ENCODE data around the gene PRKX.
"Not testable (repeated sequence)": the region's sequence is repeated elsewhere in the genome, so short reads cannot be mapped to it uniquely, and the experiment has no call there.

PRKX gene

GRCh38 chrX:3711331-3711917, 2.0 kb downstream of the PRKX start:
- no peaks in the 10 kb centered on the region for H3F3A ChIP-seq (ENCODE audit: insufficient read depth, low read length)
- H3K4me2 ChIP-seq (ENCODE audit: low read depth, low read length): peak overlapping the region; percentile 72; the same call in 1 of the 2 replicates
- no peak overlapping the region for H3K27ac ChIP-seq (ENCODE audit: low read length)
- peaks cover 47% of the 10 kb centered on the region for H3K79me2 ChIP-seq (ENCODE audit: low read length)
- DNase-seq: no peak
- no peak overlapping the region for H3K9ac ChIP-seq (ENCODE audit: low read length)
- no peak overlapping the region for H3K4me3 ChIP-seq (ENCODE audit: low read length)
- H3K27me3 ChIP-seq (replicated peaks; ENCODE audit: insufficient read depth, low read length): no peaks in the 10 kb centered on the region
- no peaks in the 10 kb centered on the region for H3K9me2 ChIP-seq (replicated peaks; ENCODE audit: insufficient read depth, low read length)
- H4K20me1 ChIP-seq (ENCODE audit: insufficient read depth, low read length): no peaks in the 10 kb centered on the region
- no peak overlapping the region for H2AFZ ChIP-seq (ENCODE audit: low read length)
- no peaks in the 10 kb centered on the region for H3K36me3 ChIP-seq (replicated peaks; ENCODE audit: insufficient read depth, low read length)
- no peaks in the 10 kb centered on the region for H3K4me1 ChIP-seq (ENCODE audit: low read length)
- TF ChIP-seq CTCF (IDR thresholded peaks at IDR 0.05; ENCODE audit: low read length): no peak
- TF ChIP-seq EZH2 (optimal IDR thresholded peaks at IDR 0.05; ENCODE audit: low read depth, low read length): no peak
- TF ChIP-seq EZH2phosphoT487 (IDR thresholded peaks at IDR 0.05; ENCODE audit: low read length): no peak
- no peaks in the 10 kb centered on the region for H3K9me3 ChIP-seq (replicated peaks; ENCODE audit: insufficient read depth, low read length)

GRCh38 chrX:3707673-3708274, 5.7 kb downstream of the PRKX start:
- H3K4me3 ChIP-seq (ENCODE audit: low read length); H3K27me3 ChIP-seq (replicated peaks; ENCODE audit: insufficient read depth, low read length); H3K9me2 ChIP-seq (replicated peaks; ENCODE audit: insufficient read depth, low read length); H3K27ac ChIP-seq (ENCODE audit: low read length); H3K4me1 ChIP-seq (ENCODE audit: low read length); H4K20me1 ChIP-seq (ENCODE audit: insufficient read depth, low read length); H3K36me3 ChIP-seq (replicated peaks; ENCODE audit: insufficient read depth, low read length); DNase-seq; H2AFZ ChIP-seq (ENCODE audit: low read length); H3K9me3 ChIP-seq (replicated peaks; ENCODE audit: insufficient read depth, low read length); H3K9ac ChIP-seq (ENCODE audit: low read length); H3F3A ChIP-seq (ENCODE audit: insufficient read depth, low read length); H3K4me2 ChIP-seq (ENCODE audit: low read depth, low read length): not testable (repeated sequence)
- peaks cover 65% of the 10 kb centered on the region for H3K79me2 ChIP-seq (ENCODE audit: low read length)

- no peak for TF ChIP-seq CTCF (IDR thresholded peaks at IDR 0.05; ENCODE audit: low read length)
- no peak for TF ChIP-seq EZH2phosphoT487 (IDR thresholded peaks at IDR 0.05; ENCODE audit: low read length)
- TF ChIP-seq EZH2 (optimal IDR thresholded peaks at IDR 0.05; ENCODE audit: low read depth, low read length): no peak
- no peak overlapping the region for H2AFZ ChIP-seq (ENCODE audit: low read length)
- H3K4me3 ChIP-seq (ENCODE audit: low read length): no peak overlapping the region
- H3K9me3 ChIP-seq (replicated peaks; ENCODE audit: insufficient read depth, low read length): no peaks in the 10 kb centered on the region
- no peaks in the 10 kb centered on the region for H3K27me3 ChIP-seq (replicated peaks; ENCODE audit: insufficient read depth, low read length)
- no peaks in the 10 kb centered on the region for H3K36me3 ChIP-seq (replicated peaks; ENCODE audit: insufficient read depth, low read length)
- no peaks in the 10 kb centered on the region for H3F3A ChIP-seq (ENCODE audit: insufficient read depth, low read length)
- no peaks in the 10 kb centered on the region for H3K4me1 ChIP-seq (ENCODE audit: low read length)
- no peak overlapping the region for H3K27ac ChIP-seq (ENCODE audit: low read length)
- no peak overlapping the region for H3K4me2 ChIP-seq (ENCODE audit: low read depth, low read length)
- no peaks in the 10 kb centered on the region for H3K9me2 ChIP-seq (replicated peaks; ENCODE audit: insufficient read depth, low read length)
- H3K9ac ChIP-seq (ENCODE audit: low read length): no peak overlapping the region
- no peaks in the 10 kb centered on the region for H4K20me1 ChIP-seq (ENCODE audit: insufficient read depth, low read length)
- H3K79me2 ChIP-seq (ENCODE audit: low read length): peaks cover 53% of the 10 kb centered on the region
- no peak for DNase-seq
These were observed 7.0 kb downstream of the PRKX start for GRCh38 chrX:3706481-3706880.

- H3K79me2 ChIP-seq (ENCODE audit: low read length): peaks cover 44% of the 10 kb centered on the region
- H2AFZ ChIP-seq (ENCODE audit: low read length); H3K4me1 ChIP-seq (ENCODE audit: low read length); H4K20me1 ChIP-seq (ENCODE audit: insufficient read depth, low read length); H3K36me3 ChIP-seq (replicated peaks; ENCODE audit: insufficient read depth, low read length); H3K9me3 ChIP-seq (replicated peaks; ENCODE audit: insufficient read depth, low read length); H3K9ac ChIP-seq (ENCODE audit: low read length); H3K4me2 ChIP-seq (ENCODE audit: low read depth, low read length); DNase-seq; H3K9me2 ChIP-seq (replicated peaks; ENCODE audit: insufficient read depth, low read length); H3K27me3 ChIP-seq (replicated peaks; ENCODE audit: insufficient read depth, low read length); H3K4me3 ChIP-seq (ENCODE audit: low read length); H3K27ac ChIP-seq (ENCODE audit: low read length): not testable (repeated sequence)
- peaks cover 10% of the 10 kb centered on the region; the same call in 1 of the 2 replicates for H3F3A ChIP-seq (ENCODE audit: insufficient read depth, low read length)
These were observed 10.2 kb downstream of the PRKX start for GRCh38 chrX:3703251-3703650.

- H3K9me2 ChIP-seq (replicated peaks; ENCODE audit: insufficient read depth, low read length); H4K20me1 ChIP-seq (ENCODE audit: insufficient read depth, low read length); H3K4me3 ChIP-seq (ENCODE audit: low read length); H3K4me1 ChIP-seq (ENCODE audit: low read length); H2AFZ ChIP-seq (ENCODE audit: low read length); DNase-seq; H3K4me2 ChIP-seq (ENCODE audit: low read depth, low read length); H3K36me3 ChIP-seq (replicated peaks; ENCODE audit: insufficient read depth, low read length); H3K9ac ChIP-seq (ENCODE audit: low read length); H3K27ac ChIP-seq (ENCODE audit: low read length); H3K27me3 ChIP-seq (replicated peaks; ENCODE audit: insufficient read depth, low read length); H3K9me3 ChIP-seq (replicated peaks; ENCODE audit: insufficient read depth, low read length): not testable (repeated sequence)
- H3K79me2 ChIP-seq (ENCODE audit: low read length): peaks cover 54% of the 10 kb centered on the region
- peaks cover 10% of the 10 kb centered on the region; the same call in 1 of the 2 replicates for H3F3A ChIP-seq (ENCODE audit: insufficient read depth, low read length)
These were observed 11.4 kb downstream of the PRKX start for GRCh38 chrX:3702095-3702494.

- DNase-seq; H3K4me2 ChIP-seq (ENCODE audit: low read depth, low read length); H3K9ac ChIP-seq (ENCODE audit: low read length); H4K20me1 ChIP-seq (ENCODE audit: insufficient read depth, low read length); H3K27ac ChIP-seq (ENCODE audit: low read length); H3K36me3 ChIP-seq (replicated peaks; ENCODE audit: insufficient read depth, low read length); H3K4me3 ChIP-seq (ENCODE audit: low read length); H3K9me2 ChIP-seq (replicated peaks; ENCODE audit: insufficient read depth, low read length); H2AFZ ChIP-seq (ENCODE audit: low read length); H3K4me1 ChIP-seq (ENCODE audit: low read length); H3K27me3 ChIP-seq (replicated peaks; ENCODE audit: insufficient read depth, low read length); H3K9me3 ChIP-seq (replicated peaks; ENCODE audit: insufficient read depth, low read length): not testable (repeated sequence)
- Histone ChIP-seq H3K79me2 (ENCODE audit: low read length) (peaks cover 52% of the 10 kb centered on the region), H3F3A (ENCODE audit: insufficient read depth, low read length) (peaks cover 10% of the 10 kb centered on the region; the same call in 1 of the 2 replicates)
These were observed 12.0 kb downstream of the PRKX start for GRCh38 chrX:3701445-3701928.
